Mesodermal cell (in vitro differentiated cells): ENCODE data around the gene PDHB.
"Not testable (repeated sequence)": the region's sequence is repeated elsewhere in the genome, so short reads cannot be mapped to it uniquely, and the experiment has no call there.

Experiments used
- H3K27ac ChIP-seq: 2 replicates; pipeline ENCODE4 v1.7.0; 2013; ENCODE audit warnings: mild to moderate bottlenecking, low read depth, low read length, moderate library complexity; ENCODE audit not compliant: severe bottlenecking
- H3K36me3 ChIP-seq: 2 replicates; pipeline ENCODE4 v1.7.1; 2013; ENCODE audit warnings: mild to moderate bottlenecking, low read length, moderate library complexity; ENCODE audit not compliant: control insufficient read depth, insufficient read depth
- H3K4me1 ChIP-seq: one replicate; pipeline ENCODE4 v1.7.1; 2013; ENCODE audit warnings: mild to moderate bottlenecking, low read length; ENCODE audit not compliant: insufficient read depth, control insufficient read depth, poor library complexity, severe bottlenecking
- H3K4me3 ChIP-seq: 2 replicates; pipeline ENCODE4 v1.7.0; 2013; ENCODE audit warnings: low read length, control low read depth, mild to moderate bottlenecking; ENCODE audit not compliant: insufficient read depth, poor library complexity, severe bottlenecking; ENCODE audit errors: extremely low read depth
- H3K9me3 ChIP-seq: 2 replicates; pipeline ENCODE4 v1.7.1; 2013; ENCODE audit warnings: mild to moderate bottlenecking, low read length, moderate library complexity; ENCODE audit not compliant: control insufficient read depth
- WGBS, 2 experiments: methylation state at CpG; one replicate each; pipeline ENCODE4 v1.1.5; 2013; ENCODE audit warnings: missing lambda C conversion rate in 2 of 2; ENCODE audit not compliant: insufficient coverage in 2 of 2; 5-methylcytosine and 5-hydroxymethylcytosine counted together

PDHB gene

DNA sequence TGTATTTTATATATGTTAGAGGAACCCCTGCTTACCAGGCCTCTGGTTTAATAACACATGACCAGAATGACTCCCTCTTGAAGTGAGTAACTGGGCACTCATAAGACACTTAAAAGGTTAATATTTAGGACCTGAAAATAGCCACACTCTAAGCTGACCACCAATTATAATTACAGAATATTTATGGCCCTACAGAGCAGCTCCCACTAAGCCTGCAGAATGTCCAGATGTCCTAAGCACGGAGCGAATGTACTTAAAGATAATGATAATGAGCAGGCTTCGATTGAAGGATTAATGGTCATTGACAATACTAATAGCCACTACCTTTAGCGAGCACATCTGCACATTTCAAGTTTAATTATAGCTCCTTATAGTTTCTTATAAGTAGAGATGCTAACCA lies 35.5 kb upstream of the PDHB start:
- Histone ChIP-seq H3K4me1 (peaks cover 17% of the 10 kb centered on the region), H3K27ac (no peak overlapping the region), H3K36me3 (no peaks in the 10 kb centered on the region), H3K9me3 (no peaks in the 10 kb centered on the region), H3K4me3 (no peak overlapping the region)
- WGBS, 2 experiments, result no CpG with 5 or more reads among the region's 4 CpGs

DNA sequence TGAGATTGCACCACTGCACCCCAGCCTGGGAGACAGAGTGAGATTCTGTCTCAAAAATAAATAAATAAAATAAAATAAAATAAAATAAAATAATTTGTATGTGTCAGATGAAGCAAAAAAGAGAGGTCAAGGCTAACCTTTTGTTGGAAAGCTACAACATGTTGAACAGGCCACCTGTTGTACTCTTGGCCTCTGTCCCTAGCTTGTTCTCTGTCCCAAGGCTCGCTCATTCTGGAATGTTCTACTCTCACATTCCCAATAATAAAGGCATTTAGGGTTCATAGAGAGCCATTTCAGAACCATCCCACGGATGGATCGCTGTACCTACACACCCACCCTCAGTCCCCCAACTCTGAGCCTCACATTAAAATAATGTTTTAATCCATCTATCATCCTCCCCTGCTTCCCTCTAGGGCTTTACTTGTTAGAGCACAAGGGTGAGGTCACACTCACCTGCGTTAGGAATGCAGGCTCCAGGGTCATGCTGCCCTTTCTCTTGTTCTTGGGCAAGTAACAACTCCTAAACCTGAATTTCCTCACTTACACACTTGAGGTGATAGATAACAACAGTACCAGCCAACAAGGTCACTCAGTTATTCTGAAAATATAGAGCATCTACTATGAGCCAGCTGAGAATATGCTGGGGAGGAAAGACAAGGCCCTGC lies 33.4 kb upstream of the PDHB start:
- H3K27ac ChIP-seq, result no peak overlapping the region
- H3K36me3 ChIP-seq, result no peaks in the 10 kb centered on the region
- peaks cover 17% of the 10 kb centered on the region for H3K4me1 ChIP-seq
- no peaks in the 10 kb centered on the region for H3K9me3 ChIP-seq
- 86 to 88% methylated on average over 3 to 4 of the region's 4 CpGs for WGBS, 2 experiments
- H3K4me3 ChIP-seq, result no peak overlapping the region

DNA sequence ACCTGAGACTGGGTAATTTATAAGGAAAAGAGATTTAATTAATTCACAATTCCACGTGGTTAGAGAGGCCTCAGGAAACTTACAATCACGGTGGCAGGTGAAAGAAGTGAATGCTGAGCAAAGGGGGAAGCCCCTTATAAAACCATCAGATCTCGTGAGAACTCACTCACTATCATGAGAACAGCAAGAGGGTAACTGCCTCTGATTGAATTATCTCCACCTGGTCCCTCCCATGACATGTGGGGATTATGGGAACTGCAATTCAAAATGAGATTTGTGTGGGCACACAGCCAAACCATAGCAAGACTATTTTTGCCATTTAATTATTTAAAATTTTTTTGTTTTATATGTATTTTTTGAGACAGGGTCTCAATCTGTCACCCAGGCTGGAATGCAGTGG lies 31.2 kb upstream of the PDHB start:
- 83 to 94% methylated on average over 1 to 2 of the region's 3 CpGs for WGBS, 2 experiments
- no peaks in the 10 kb centered on the region for H3K4me1 ChIP-seq

DNA sequence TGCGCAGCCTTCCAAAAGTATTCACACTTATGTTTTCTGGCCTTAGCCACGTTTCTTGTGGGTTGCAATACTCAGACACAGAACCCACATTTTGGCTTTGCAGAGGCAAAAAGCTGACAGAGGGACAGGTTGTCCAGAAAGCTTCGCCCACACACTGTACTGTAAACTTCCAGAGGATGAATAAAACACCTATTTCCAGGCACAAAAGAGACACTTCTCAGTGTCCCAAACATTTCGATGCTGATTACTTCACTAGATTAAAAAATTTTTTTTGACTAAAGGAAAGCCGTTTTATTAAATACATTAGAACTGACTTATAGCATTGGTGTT lies 30.3 kb upstream of the PDHB start:
- Histone ChIP-seq H3K9me3 (no peaks in the 10 kb centered on the region), H3K4me3 (no peak overlapping the region), H3K36me3 (no peaks in the 10 kb centered on the region), H3K4me1 (no peaks in the 10 kb centered on the region), H3K27ac (no peak overlapping the region)
- WGBS, 2 experiments, result 36 to 50% methylated on average over 2 to 3 of the region's 5 CpGs

More for the DNA sequence above, 31.2 kb upstream of the PDHB start:
- Histone ChIP-seq H3K9me3 (no peaks in the 10 kb centered on the region), H3K4me3 (no peak overlapping the region), H3K27ac (no peak overlapping the region), H3K36me3 (no peaks in the 10 kb centered on the region)

DNA sequence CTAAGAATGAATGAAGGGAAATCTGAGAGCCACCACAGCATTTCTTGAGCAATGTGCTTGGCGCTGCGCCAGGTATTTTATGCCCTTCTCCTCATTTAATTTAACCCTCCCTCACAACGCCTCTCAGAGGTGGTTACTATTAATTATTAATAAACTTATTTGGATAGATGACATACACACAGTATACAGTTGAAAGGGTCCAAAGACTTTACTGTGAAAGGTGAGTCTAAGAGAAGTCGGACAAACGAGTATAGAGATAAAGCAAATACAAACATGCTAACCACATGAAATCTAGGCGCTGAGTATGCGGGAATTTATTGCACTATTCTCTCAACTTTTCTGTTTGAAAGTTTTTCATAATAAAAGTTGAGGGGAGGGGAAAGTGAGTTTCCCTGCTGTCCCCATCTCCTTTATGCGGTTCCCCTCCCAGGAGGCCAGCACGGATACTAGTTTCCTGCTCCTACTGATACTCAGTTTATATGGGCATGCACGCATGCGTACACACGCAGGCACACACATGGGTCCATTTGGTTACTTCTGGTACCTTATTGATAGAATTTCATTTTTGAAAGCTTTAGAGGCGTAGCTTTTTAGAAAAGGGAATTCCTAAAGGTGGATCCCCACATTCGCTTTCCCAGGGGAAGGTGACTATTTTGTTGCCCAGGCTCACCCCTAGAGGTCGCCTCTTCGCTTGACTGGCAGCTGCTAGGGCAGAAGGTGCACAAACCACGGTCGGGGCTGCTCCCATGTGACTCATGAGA lies 29.7 kb upstream of the PDHB start:
- Histone ChIP-seq H3K36me3 (no peaks in the 10 kb centered on the region), H3K27ac (no peak overlapping the region), H3K9me3 (no peaks in the 10 kb centered on the region), H3K4me3 (no peak overlapping the region), H3K4me1 (no peaks in the 10 kb centered on the region)
- 7 to 30% methylated on average over 9 to 10 of the region's 18 CpGs for WGBS, 2 experiments

DNA sequence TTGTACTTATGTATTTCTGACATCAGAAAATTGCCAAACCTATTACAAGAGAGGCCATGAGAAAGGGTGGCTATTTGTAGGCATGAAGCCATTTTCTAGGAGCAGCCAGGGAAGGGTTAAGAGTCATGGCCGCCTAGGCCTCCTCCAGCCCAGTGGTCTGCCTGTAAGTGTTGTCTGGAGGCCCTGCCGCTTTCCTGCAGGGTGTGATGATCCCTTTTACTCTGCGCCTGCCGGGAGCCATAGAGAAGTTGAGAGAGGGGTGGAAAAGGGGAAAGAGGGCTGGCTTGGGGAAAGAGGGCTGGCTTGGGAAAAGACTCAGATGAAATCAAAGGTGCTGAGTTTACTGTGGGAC lies 29.2 kb upstream of the PDHB start:
- no peak overlapping the region for H3K27ac ChIP-seq
- no peak overlapping the region for H3K4me3 ChIP-seq
- no peaks in the 10 kb centered on the region for H3K36me3 ChIP-seq
- WGBS, 2 experiments, result 39 to 43% methylated on average over 4 of the region's 4 CpGs
- H3K4me1 ChIP-seq, result no peaks in the 10 kb centered on the region
- no peaks in the 10 kb centered on the region for H3K9me3 ChIP-seq

DNA sequence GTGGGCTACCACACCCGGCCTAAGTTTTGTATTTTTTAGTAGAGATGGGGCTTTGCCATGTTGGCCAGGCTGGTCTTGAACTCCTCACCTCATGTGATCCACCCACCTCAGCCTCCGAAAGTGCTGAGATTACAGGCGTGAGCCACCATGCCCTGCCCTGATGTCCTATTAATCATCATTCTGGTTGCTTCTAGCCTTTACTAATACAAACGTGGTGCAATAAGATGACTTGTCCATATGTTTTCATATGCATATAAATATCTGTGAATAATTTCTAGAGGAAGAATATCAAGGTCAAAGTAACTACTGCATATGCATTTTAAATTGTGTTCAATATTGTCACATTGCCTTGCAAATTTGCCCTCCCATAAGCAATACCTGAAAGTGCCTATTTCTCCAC lies 25.5 kb upstream of the PDHB start:
- WGBS, 2 experiments, result 78 to 93% methylated on average over 2 of the region's 4 CpGs
- Histone ChIP-seq H3K4me3 (no peak overlapping the region), H3K36me3 (no peaks in the 10 kb centered on the region), H3K27ac (no peak overlapping the region), H3K4me1 (no peaks in the 10 kb centered on the region), H3K9me3 (peaks cover 10% of the 10 kb centered on the region)

DNA sequence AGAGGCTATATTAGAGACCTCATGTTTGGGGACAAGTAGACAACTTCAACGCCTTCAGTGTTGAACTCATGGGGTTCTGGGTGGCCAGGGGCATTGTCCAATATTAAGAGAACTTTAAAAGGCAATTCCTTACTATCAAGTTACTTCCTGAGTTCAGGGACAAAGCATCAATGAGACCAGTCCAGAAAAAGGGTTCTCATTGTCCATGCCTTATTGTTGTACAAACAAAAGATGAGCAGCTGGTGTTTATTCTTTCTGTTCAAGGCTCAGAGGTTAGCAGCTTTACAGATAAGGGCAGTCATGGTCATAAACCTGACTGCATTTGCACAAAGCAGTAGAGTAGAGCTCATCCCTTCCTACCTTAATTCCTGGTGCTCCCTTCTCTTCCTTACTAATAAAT lies 18.5 kb upstream of the PDHB start:
- no peak overlapping the region for H3K27ac ChIP-seq
- H3K4me1 ChIP-seq, result no peaks in the 10 kb centered on the region
- H3K4me3 ChIP-seq, result no peak overlapping the region
- peaks cover 24% of the 10 kb centered on the region for H3K9me3 ChIP-seq
- H3K36me3 ChIP-seq, result no peaks in the 10 kb centered on the region
- no CpG with 5 or more reads among the region's 1 CpG for WGBS, 2 experiments

DNA sequence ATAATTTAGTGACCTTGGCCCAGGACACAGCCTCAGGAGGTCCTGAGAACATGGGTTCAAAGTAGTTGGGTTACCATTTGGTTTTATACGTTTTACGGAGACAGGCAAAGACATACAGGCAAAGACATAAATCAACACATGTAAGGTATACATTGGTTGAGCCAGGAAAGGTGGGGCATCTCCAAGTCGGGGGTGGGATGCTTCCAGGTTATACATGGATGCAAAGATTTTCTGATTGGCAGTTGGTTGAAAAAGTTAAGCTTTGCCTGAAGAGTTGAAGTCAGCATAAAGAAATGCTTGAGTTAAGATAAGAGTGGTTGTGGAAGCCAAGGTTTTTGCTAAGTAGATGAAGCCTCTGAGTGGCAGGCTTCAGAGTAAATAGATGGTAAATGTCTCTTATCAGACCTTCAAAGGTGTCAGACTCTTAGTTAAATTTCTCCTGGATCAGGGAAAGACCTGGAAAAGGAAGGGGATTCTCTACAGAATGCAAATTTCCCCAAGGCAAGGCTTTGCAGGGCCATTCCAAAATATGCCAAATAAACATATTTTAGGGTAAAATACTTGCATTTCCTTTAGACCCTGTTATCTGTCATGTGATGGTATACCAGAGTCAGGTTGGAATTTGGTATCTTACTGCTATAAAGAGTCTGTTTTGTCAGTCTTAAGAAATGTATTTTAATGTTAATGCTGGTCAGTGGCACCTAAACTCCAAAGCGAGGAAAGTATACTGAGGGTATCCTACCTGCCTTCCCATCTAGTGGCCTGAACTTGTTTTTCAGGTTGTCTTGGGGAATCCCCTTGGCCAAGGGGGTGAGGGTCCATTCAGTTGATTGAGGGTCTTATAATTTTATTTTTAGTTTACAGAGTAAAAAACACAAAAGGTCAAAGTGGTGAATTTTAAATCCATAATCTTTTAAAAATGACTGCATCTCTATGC lies 8.2 kb upstream of the PDHB start:
- 38% methylated on average over 1 of the region's 4 CpGs; no CpG with 5 or more reads in 1 of the 2 experiments for whole genome bisulfite sequencing, 2 experiments
- H3K27ac ChIP-seq, result no peak overlapping the region
- no peak overlapping the region for H3K4me3 ChIP-seq
- no peaks in the 10 kb centered on the region for H3K9me3 ChIP-seq
- H3K4me1 ChIP-seq, result peaks cover 3% of the 10 kb centered on the region
- no peaks in the 10 kb centered on the region for H3K36me3 ChIP-seq

DNA sequence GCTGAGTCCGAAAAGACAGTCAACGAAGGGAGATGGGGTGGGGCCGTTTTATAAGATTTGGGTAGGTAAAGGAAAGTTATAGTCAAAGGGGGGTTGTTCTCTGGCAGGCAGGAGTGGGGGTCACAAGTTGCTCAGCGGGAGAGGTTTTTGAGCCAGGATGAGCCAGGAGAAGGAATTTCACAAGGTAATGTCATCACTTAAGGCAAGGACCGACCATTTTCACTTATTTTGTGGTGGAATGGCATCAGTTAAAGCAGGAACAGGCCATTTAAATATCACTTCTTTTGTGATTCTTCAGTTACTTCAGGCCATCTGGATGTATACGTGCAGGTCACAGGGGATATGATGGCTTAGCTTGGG lies 7.3 kb upstream of the PDHB start:
- H3K27ac ChIP-seq, H3K36me3 ChIP-seq, H3K4me3 ChIP-seq, H3K4me1 ChIP-seq, H3K9me3 ChIP-seq: not testable (repeated sequence)
- 66 to 89% methylated on average over 4 to 5 of the region's 6 CpGs for WGBS, 2 experiments
